SH-SY5Y (cell line): Measurements from ENCODE around the gene TNIK.

ENCODE experiments used
- GATA2 ChIP-seq: IDR thresholded peaks from 2 replicates; pipeline ENCODE4 v1.6.1; 2011; ENCODE audit warnings: mild to moderate bottlenecking, low read depth, low read length
- GATA3 ChIP-seq: IDR thresholded peaks from 2 replicates; pipeline ENCODE4 v1.6.1; 2011; ENCODE audit warnings: low read depth, mild to moderate bottlenecking, low read length, moderate library complexity

The TNIK gene

GRCh38 chr3:171487382-171487781, 27.2 kb upstream of the TNIK start:
- no peak for TF ChIP-seq GATA2
- TF ChIP-seq GATA3, result no peak

GRCh38 chr3:171485338-171485737, 25.1 kb upstream of the TNIK start:
- no peak for TF ChIP-seq GATA2
- TF ChIP-seq GATA3, result no peak

GRCh38 chr3:171481011-171481410, 20.8 kb upstream of the TNIK start:
- TF ChIP-seq GATA2 (no peak), GATA3 (no peak)

DNA sequence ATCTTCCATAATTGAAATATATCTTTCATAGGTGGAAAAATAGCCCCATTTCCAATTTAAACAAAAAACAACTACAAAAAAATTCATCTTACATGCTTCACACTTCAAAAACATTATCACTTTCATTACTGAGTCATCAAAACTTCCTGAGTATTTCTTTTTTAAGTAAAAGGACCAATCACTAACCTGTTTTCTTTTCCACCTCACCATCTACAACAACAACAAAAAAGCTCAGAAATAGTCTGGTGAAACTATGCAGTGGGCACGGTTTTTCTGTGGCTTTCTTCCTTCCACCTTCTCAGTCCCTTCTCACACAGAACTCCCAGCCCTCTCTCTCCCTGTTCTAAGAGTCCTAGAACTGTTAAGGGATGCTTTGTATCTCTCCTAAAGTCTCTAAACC, 20.3 kb upstream of the TNIK start:
- TF ChIP-seq GATA2 (no peak), GATA3 (no peak)

DNA sequence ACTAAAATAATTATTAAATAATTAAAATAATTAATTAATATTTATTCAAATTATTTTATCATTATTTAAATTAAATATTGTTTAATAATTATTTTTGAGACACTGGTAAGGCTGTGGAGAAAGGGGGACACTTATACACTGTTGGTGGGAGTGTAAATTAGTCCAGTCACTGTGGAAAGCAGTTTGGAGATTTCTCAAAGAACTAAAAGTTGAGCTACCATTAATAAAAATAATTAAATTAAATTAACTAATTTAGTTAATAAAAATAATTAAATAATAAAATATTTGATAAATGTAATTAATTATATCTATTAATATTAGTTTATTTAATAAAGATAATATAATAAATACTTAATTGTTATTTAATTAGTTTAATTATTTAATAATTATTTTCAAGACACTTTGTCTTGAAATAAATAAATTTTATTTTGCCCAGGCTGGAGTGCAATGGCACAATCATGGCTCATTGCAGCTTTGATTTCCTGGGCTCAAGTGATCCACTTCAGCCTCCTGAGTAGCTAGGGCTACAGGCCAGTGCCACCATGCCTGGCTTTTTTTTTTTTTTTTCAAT, 16.4 kb upstream of the TNIK start:
- no peak for TF ChIP-seq GATA2
- no peak for TF ChIP-seq GATA3

GRCh38 chr3:171472552-171472951, 12.3 kb upstream of the TNIK start:
- TF ChIP-seq GATA3, result no peak
- TF ChIP-seq GATA2, result no peak

- TF ChIP-seq GATA2 (no peak), GATA3 (no peak)
These were observed 10.6 kb upstream of the TNIK start for GRCh38 chr3:171470714-171471227.

- no peak for TF ChIP-seq GATA3
- no peak for TF ChIP-seq GATA2
These were observed 9.2 kb upstream of the TNIK start for GRCh38 chr3:171469376-171469775.

GRCh38 chr3:171468296-171468906, 8.2 kb upstream of the TNIK start:
- TF ChIP-seq GATA3 (no peak), GATA2 (no peak)

- TF ChIP-seq GATA2 (no peak), GATA3 (no peak)
These were observed 5.6 kb upstream of the TNIK start for GRCh38 chr3:171465763-171466162.

DNA sequence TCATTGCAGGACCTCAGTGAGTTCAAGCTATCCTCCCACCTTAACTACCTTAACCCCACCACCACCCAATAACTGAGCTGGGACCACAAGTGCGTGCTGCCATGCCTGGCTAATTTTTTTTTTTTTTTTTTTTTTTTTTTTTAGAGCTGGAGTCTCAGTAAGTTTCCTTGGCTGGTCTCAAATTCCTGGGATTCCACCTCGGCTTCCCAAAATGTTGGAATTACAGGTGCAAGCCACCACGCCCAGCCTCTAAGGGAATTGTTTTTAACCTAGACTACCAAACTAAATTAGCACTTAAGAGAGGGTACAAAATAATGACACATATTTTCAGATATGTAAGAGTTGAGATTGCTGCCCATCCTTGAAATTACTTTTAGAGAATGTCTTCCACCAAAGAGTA, 4.3 kb upstream of the TNIK start:
- no peak for TF ChIP-seq GATA3
- no peak for TF ChIP-seq GATA2

DNA sequence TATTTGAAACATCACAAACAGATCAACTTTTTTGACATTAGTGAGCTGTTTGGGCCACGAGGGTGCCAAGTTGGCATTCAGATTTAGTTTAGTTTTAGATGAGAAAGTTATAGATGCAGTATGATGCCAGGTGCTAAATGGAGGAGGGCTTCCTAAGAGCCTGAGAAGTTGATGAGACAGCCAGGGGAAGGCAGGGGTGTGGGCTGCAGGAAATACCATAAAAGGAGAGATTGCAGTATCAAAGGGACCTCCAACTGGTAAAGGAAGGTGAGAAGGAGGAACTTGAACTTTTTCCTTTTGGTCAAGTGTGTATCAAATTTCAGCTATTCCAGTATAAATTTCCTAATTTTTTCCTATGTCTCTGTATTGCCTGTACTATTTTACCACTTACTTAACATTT, 2.0 kb upstream of the TNIK start:
- TF ChIP-seq GATA2, result no peak
- TF ChIP-seq GATA3, result no peak

- TF ChIP-seq GATA3 (no peak), GATA2 (no peak)
These were observed 1.3 kb upstream of the TNIK start for GRCh38 chr3:171461525-171461917.

DNA sequence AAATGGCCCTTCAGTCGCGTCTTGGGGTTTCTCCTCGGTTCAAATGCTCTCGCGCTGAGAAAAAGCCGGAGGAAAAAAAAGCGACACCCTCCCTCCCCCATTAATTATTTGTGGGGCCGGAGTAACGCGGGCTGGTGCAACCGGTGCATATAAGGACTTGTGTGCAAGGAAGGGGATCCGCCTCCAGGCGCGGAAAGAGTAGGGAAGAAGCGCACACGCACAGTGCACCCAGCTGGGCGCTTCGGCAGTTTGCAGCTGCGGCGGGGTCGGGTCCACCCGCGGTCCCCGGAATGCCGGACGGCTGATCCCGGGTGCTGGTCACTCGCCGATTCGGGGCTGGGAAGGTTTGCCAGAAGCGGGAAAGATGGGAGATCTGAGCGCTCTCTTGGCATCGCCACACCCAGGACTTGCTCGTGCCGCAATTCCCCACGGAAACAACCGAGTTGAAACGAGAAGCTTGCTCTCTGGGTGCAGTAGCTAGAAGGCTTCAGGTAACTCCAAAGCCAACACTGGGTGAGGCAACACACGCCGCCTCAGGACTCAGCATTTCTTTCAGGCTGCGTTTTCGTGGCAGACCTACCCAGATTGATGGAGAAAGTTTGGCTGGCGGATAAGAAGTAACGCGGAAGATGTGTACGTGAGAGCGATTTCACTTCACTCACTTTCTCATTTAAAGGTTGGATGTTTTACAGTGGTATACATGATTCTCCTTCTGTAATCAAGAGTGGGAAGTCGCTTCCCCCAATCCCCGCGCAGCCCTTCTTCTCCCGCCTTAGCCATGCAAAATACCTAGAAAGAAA, 720 bp upstream of the TNIK start:
- no peak for TF ChIP-seq GATA2
- no peak for TF ChIP-seq GATA3

GRCh38 chr3:171459137-171459941, 866 bp downstream of the TNIK start:
- TF ChIP-seq GATA3 (no peak), GATA2 (no peak)

GRCh38 chr3:171458864-171459136, 1.4 kb downstream of the TNIK start:
- TF ChIP-seq GATA3, result no peak
